ENCODE data around the gene CRIP3. TPM values are rescaled to one million over a fixed set of nuclear protein-coding genes. Genes with fewer than 3 reads are reported as not detected.
"Not testable (repeated sequence)": the region's sequence is repeated elsewhere in the genome, so short reads cannot be mapped to it uniquely, and the experiment has no call there.

CRIP3 gene
- total RNA-seq, 1 experiment from 2014 or later = not detected

- Mint-ChIP-seq H3K4me3 (ENCODE audit: unreplicated experiment) (no peak overlapping the region), H3K36me3 (ENCODE audit: insufficient read depth, unreplicated experiment) (peaks cover 15% of the 10 kb centered on the region), H3K4me1 (ENCODE audit: low read depth, unreplicated experiment) (no peaks in the 10 kb centered on the region), H3K27ac (ENCODE audit: unreplicated experiment) (no peak overlapping the region), H3K27me3 (ENCODE audit: insufficient read depth, unreplicated experiment) (no peaks in the 10 kb centered on the region), H3K9me3 (ENCODE audit: unreplicated experiment) (no peaks in the 10 kb centered on the region)
- Histone ChIP-seq H3K36me3 (ENCODE audit: control insufficient read depth, insufficient read depth, low read length) (no peaks in the 10 kb centered on the region; the same call in 1 of the 2 replicates), H3K27me3 (replicated peaks; ENCODE audit: control insufficient read depth, insufficient read depth, low read length) (no peaks in the 10 kb centered on the region), H3K9me3 (no peaks in the 10 kb centered on the region), H3K4me1 (no peaks in the 10 kb centered on the region), H3K4me3 (ENCODE audit: low read depth, low read length) (no peak overlapping the region)
- intact Hi-C loops (cut with micrococcal nuclease; ENCODE audit: unreplicated experiment) = no loop called here
- CTCF ChIA-PET = no interaction called here
- POLR2A ChIA-PET = no interaction called here
- no TSS peak for BruUV-seq (replicated peaks)
- TF ChIP-seq CTCF (IDR thresholded peaks at IDR 0.05; ENCODE audit: insufficient read depth in 1 of 2, low read depth in 1 of 2, low read length in 1 of 2, severe bottlenecking in 1 of 2, unreplicated experiment in 1 of 2) = no peak
- no peak for DNase-seq
Observed at GRCh38 chr6:43347444-43347843, 38.8 kb upstream of the CRIP3 start.

- Histone ChIP-seq H3K4me3 (ENCODE audit: low read depth, low read length) (no peak overlapping the region), H3K36me3 (ENCODE audit: control insufficient read depth, insufficient read depth, low read length) (no peaks in the 10 kb centered on the region; the same call in 1 of the 2 replicates), H3K27me3 (replicated peaks; ENCODE audit: control insufficient read depth, insufficient read depth, low read length) (no peaks in the 10 kb centered on the region), H3K4me1 (no peaks in the 10 kb centered on the region), H3K9me3 (no peaks in the 10 kb centered on the region)
- no peak for TF ChIP-seq CTCF (IDR thresholded peaks at IDR 0.05; ENCODE audit: insufficient read depth in 1 of 2, low read depth in 1 of 2, low read length in 1 of 2, severe bottlenecking in 1 of 2, unreplicated experiment in 1 of 2)
- H3K36me3 Mint-ChIP-seq (ENCODE audit: insufficient read depth, unreplicated experiment) = peaks cover 14% of the 10 kb centered on the region
- no peaks in the 10 kb centered on the region for H3K27me3 Mint-ChIP-seq (ENCODE audit: insufficient read depth, unreplicated experiment)
- ChIA-PET POLR2A (no interaction called here), CTCF (no interaction called here)
- no peaks in the 10 kb centered on the region for H3K9me3 Mint-ChIP-seq (ENCODE audit: unreplicated experiment)
- no peak for DNase-seq
- no peaks in the 10 kb centered on the region for H3K4me1 Mint-ChIP-seq (ENCODE audit: low read depth, unreplicated experiment)
- no peak overlapping the region for H3K27ac Mint-ChIP-seq (ENCODE audit: unreplicated experiment)
- intact Hi-C loops (cut with micrococcal nuclease; ENCODE audit: unreplicated experiment) = no loop called here
- no TSS peak for BruUV-seq (replicated peaks)
- no peak overlapping the region for H3K4me3 Mint-ChIP-seq (ENCODE audit: unreplicated experiment)
Observed at GRCh38 chr6:43347021-43347420, 38.4 kb upstream of the CRIP3 start.

- H3K4me3 ChIP-seq (ENCODE audit: low read depth, low read length); BruUV-seq (replicated peaks); CTCF ChIA-PET: not testable (repeated sequence)
Observed at GRCh38 chr6:43346243-43346642, 37.6 kb upstream of the CRIP3 start.

GRCh38 chr6:43339168-43339567 lies 30.5 kb upstream of the CRIP3 start:
- ChIA-PET POLR2A (no interaction called here), CTCF (no interaction called here)
- Histone ChIP-seq H3K36me3 (ENCODE audit: control insufficient read depth, insufficient read depth, low read length) (peaks cover 2% of the 10 kb centered on the region), H3K9me3 (no peaks in the 10 kb centered on the region), H3K27me3 (replicated peaks; ENCODE audit: control insufficient read depth, insufficient read depth, low read length) (no peaks in the 10 kb centered on the region), H3K4me3 (ENCODE audit: low read depth, low read length) (no peak overlapping the region), H3K4me1 (peaks cover 14% of the 10 kb centered on the region)
- no peak overlapping the region for H3K27ac Mint-ChIP-seq (ENCODE audit: unreplicated experiment)
- H3K36me3 Mint-ChIP-seq (ENCODE audit: insufficient read depth, unreplicated experiment) = peaks cover 26% of the 10 kb centered on the region
- no TSS peak for BruUV-seq (replicated peaks)
- peaks cover 14% of the 10 kb centered on the region for H3K4me1 Mint-ChIP-seq (ENCODE audit: low read depth, unreplicated experiment)
- no peak for DNase-seq
- no peak overlapping the region for H3K4me3 Mint-ChIP-seq (ENCODE audit: unreplicated experiment)
- intact Hi-C loops (cut with micrococcal nuclease; ENCODE audit: unreplicated experiment) = loop anchor here (10.0 kb wide), 1 partner anchor 434 kb away; no protein-coding TSS in a partner anchor
- TF ChIP-seq CTCF (IDR thresholded peaks at IDR 0.05; ENCODE audit: insufficient read depth in 1 of 2, low read depth in 1 of 2, low read length in 1 of 2, severe bottlenecking in 1 of 2, unreplicated experiment in 1 of 2) = no peak
- no peaks in the 10 kb centered on the region for H3K27me3 Mint-ChIP-seq (ENCODE audit: insufficient read depth, unreplicated experiment)
- H3K9me3 Mint-ChIP-seq (ENCODE audit: unreplicated experiment) = no peaks in the 10 kb centered on the region

More at GRCh38 chr6:43346243-43346642, 37.6 kb upstream of the CRIP3 start:
- H3K27me3 Mint-ChIP-seq (ENCODE audit: insufficient read depth, unreplicated experiment); H3K4me1 Mint-ChIP-seq (ENCODE audit: low read depth, unreplicated experiment); intact Hi-C loops (cut with micrococcal nuclease; ENCODE audit: unreplicated experiment); H3K9me3 ChIP-seq; H3K4me3 Mint-ChIP-seq (ENCODE audit: unreplicated experiment); H3K27me3 ChIP-seq (replicated peaks; ENCODE audit: control insufficient read depth, insufficient read depth, low read length); H3K36me3 Mint-ChIP-seq (ENCODE audit: insufficient read depth, unreplicated experiment); H3K36me3 ChIP-seq (ENCODE audit: control insufficient read depth, insufficient read depth, low read length); POLR2A ChIA-PET; H3K9me3 Mint-ChIP-seq (ENCODE audit: unreplicated experiment); DNase-seq; H3K4me1 ChIP-seq; H3K27ac Mint-ChIP-seq (ENCODE audit: unreplicated experiment): not testable (repeated sequence)

All from Caco-2 (cell line).